ENCODE data around the gene WDPCP. TPM values are rescaled to one million over a fixed set of nuclear protein-coding genes. Genes with fewer than 3 reads are reported as not detected.

The WDPCP gene
- total and polyA plus RNA-seq, 2 experiments from 2014 or later: 8.8 to 20.4 TPM

DNA sequence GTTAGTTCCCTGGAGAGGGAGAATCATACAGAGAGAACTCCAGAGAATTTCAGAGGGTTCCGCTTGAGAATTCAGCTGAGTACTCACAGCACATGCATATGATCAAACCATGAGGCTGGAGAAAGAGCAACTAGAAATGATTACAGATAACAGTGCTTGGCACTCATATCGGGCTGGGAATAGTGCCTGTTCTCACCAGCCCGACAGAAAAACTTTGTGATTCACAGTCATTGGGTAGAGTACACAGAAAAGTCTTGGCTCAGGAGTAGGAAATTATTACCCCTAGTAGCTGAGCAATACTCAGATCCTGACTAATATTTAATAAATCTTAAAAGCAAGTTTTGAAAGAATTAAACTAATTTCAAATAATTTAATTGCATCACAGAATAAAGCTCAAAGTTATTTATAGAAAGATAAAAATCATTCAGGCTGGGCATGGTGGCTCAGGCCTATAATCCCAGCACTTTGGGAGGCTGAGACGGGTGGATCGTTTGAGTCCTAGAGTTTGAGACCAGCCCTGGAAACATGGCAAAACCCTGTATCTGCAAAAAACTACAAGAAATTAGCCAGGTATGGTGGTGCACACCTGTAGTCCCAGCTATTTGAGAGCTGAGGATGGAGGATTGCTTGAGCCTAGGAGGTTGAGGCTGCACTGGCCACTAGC is 6.8 kb downstream of the WDPCP start:
- peaks cover 7% of the 10 kb centered on the region for H3K27me3 Mint-ChIP-seq (ENCODE audit: insufficient read depth, low read depth, poor library complexity)
- peaks cover 8% of the 10 kb centered on the region; the same call in 2 of the 3 replicates for H3K36me3 Mint-ChIP-seq (ENCODE audit: low read depth)
- Histone ChIP-seq H2AFZ (no peak overlapping the region), H3K4me2 (no peak overlapping the region), H3K4me1 (ENCODE audit: insufficient read depth) (no peaks in the 10 kb centered on the region), H3K27me3 (ENCODE audit: insufficient read depth) (no peaks in the 10 kb centered on the region), H3K27ac (ENCODE audit: low read depth) (no peak overlapping the region), H3K79me2 (replicated peaks; ENCODE audit: insufficient read depth) (peaks cover 86% of the 10 kb centered on the region), H3K9me2 (ENCODE audit: insufficient read depth) (no peaks in the 10 kb centered on the region), H3K36me3 (ENCODE audit: insufficient read depth) (no peaks in the 10 kb centered on the region), H4K20me1 (replicated peaks; ENCODE audit: insufficient read depth) (no peaks in the 10 kb centered on the region), H3K4me3 (no peak overlapping the region), H3F3A (replicated peaks; ENCODE audit: low read depth) (no peaks in the 10 kb centered on the region)
- H3K27ac Mint-ChIP-seq: peak overlapping the region; percentile 78
- peaks cover 40% of the 10 kb centered on the region for H3K4me1 Mint-ChIP-seq
- no peak overlapping the region for H3K4me3 Mint-ChIP-seq
- no peaks in the 10 kb centered on the region for H3K9me3 Mint-ChIP-seq
- TF ChIP-seq POLR2AphosphoS5 (IDR thresholded peaks at IDR 0.05; ENCODE audit: low read depth): no peak
- no peak for TF ChIP-seq ETS1 (IDR thresholded peaks at IDR 0.05)
- TF ChIP-seq CREB1 (CRISPR knock-in tag; IDR thresholded peaks at IDR 0.05; ENCODE audit: low read depth): no peak
- TF ChIP-seq STAT1 (IDR thresholded peaks at IDR 0.05; ENCODE audit: unreplicated experiment): no peak
- no peak for TF ChIP-seq EZH2 (IDR thresholded peaks at IDR 0.05; ENCODE audit: low read depth, unreplicated experiment)
- ATAC-seq (no peak; the same call in 2 of the 3 replicates), DNase-seq (ENCODE audit: low spot score) (no peak)

DNA sequence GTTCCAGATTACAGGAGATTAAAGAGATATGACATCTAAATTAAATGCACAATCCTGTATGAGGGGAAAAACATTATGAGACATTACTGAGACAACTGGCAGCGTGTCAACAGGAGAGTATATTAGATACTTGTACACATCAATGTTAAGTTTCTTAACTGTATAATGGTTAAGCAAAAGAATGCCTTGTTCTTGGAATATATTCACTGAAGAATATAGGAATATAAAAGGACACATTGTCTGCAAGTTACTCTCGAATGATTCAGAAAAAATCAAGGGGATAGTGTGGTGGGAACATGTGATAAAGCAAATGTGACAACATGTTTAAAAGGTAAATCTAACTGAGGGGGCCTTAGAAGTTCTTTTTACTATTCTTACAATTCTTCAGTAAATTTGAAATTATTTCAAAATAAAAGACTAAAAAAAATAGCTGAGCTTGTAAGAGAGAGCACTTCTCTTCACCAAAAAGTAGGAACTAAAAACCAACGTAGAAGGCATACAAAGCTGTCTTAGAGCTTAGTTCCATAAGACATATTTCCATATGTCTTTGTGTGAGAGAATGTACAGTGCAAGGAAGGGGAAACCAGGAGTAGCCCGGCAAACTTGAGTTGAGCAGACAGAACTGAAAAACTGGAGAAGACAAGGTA is 7.5 kb downstream of the WDPCP start:
- ATAC-seq: no peak
- Histone ChIP-seq H3K4me2 (no peak overlapping the region), H3K36me3 (ENCODE audit: insufficient read depth) (no peaks in the 10 kb centered on the region), H3K4me3 (no peak overlapping the region), H3K79me2 (replicated peaks; ENCODE audit: insufficient read depth) (peaks cover 86% of the 10 kb centered on the region), H3K4me1 (ENCODE audit: insufficient read depth) (no peaks in the 10 kb centered on the region), H3K27ac (ENCODE audit: low read depth) (no peak overlapping the region), H3K27me3 (ENCODE audit: insufficient read depth) (no peaks in the 10 kb centered on the region), H4K20me1 (replicated peaks; ENCODE audit: insufficient read depth) (no peaks in the 10 kb centered on the region), H2AFZ (no peak overlapping the region), H3K9me2 (ENCODE audit: insufficient read depth) (no peaks in the 10 kb centered on the region), H3F3A (replicated peaks; ENCODE audit: low read depth) (no peaks in the 10 kb centered on the region)
- no peaks in the 10 kb centered on the region for H3K9me3 Mint-ChIP-seq
- peaks cover 7% of the 10 kb centered on the region for H3K27me3 Mint-ChIP-seq (ENCODE audit: insufficient read depth, low read depth, poor library complexity)
- TF ChIP-seq POLR2AphosphoS5 (IDR thresholded peaks at IDR 0.05; ENCODE audit: low read depth): no peak
- no peak for TF ChIP-seq CREB1 (CRISPR knock-in tag; IDR thresholded peaks at IDR 0.05; ENCODE audit: low read depth)
- no peak for TF ChIP-seq ETS1 (IDR thresholded peaks at IDR 0.05)
- no peak overlapping the region for H3K4me3 Mint-ChIP-seq
- peaks cover 43% of the 10 kb centered on the region for H3K4me1 Mint-ChIP-seq
- peak overlapping the region; percentile 78 for H3K27ac Mint-ChIP-seq
- peaks cover 8% of the 10 kb centered on the region; the same call in 2 of the 3 replicates for H3K36me3 Mint-ChIP-seq (ENCODE audit: low read depth)
- DNase-seq (ENCODE audit: low spot score): no peak

- Histone ChIP-seq H3K4me1 (ENCODE audit: insufficient read depth) (no peaks in the 10 kb centered on the region), H3K79me2 (replicated peaks; ENCODE audit: insufficient read depth) (peaks cover 76% of the 10 kb centered on the region), H3F3A (replicated peaks; ENCODE audit: low read depth) (no peaks in the 10 kb centered on the region), H3K27ac (ENCODE audit: low read depth) (no peak overlapping the region), H3K4me2 (no peak overlapping the region), H3K9me2 (ENCODE audit: insufficient read depth) (no peaks in the 10 kb centered on the region), H2AFZ (no peak overlapping the region), H3K36me3 (ENCODE audit: insufficient read depth) (no peaks in the 10 kb centered on the region), H4K20me1 (replicated peaks; ENCODE audit: insufficient read depth) (no peaks in the 10 kb centered on the region), H3K27me3 (ENCODE audit: insufficient read depth) (no peaks in the 10 kb centered on the region), H3K4me3 (no peak overlapping the region)
- no peak overlapping the region for H3K4me3 Mint-ChIP-seq
- peaks cover 8% of the 10 kb centered on the region for H3K36me3 Mint-ChIP-seq (ENCODE audit: low read depth)
- H3K27ac Mint-ChIP-seq: peak overlapping the region; percentile 49; the same call in 1 of the 2 replicates
- H3K27me3 Mint-ChIP-seq (ENCODE audit: insufficient read depth, low read depth, poor library complexity): peaks cover 9% of the 10 kb centered on the region
- ATAC-seq (peak; percentile 62), DNase-seq (ENCODE audit: low spot score) (peak; percentile 10)
- H3K9me3 Mint-ChIP-seq: no peaks in the 10 kb centered on the region
- peaks cover 53% of the 10 kb centered on the region for H3K4me1 Mint-ChIP-seq
- TF ChIP-seq JUNB (IDR thresholded peaks at IDR 0.05; ENCODE audit: unreplicated experiment): no peak
These were observed 9.5 kb downstream of the WDPCP start for GRCh38 chr2:63578767-63579166.
